Measurements from ENCODE around the gene OR2H1. TPM values are rescaled to one million over a fixed set of nuclear protein-coding genes. Genes with fewer than 3 reads are reported as not detected.
A peak's percentile ranks its signal among the peaks of the same experiment; 100 is the strongest.

The OR2H1 gene
- total RNA-seq (not detected), polyA plus RNA-seq (not detected)
- long read RNA-seq, donor 1: 0 reads
- long read RNA-seq, donor 2: 0 reads
- long read RNA-seq, donor 3: 0 reads
- long read RNA-seq, donor 4: 0 reads
- long read RNA-seq, donor 5: 0 reads
- long read RNA-seq, donor 6: 0 reads
- long read RNA-seq, donor 7: 0 reads
- long read RNA-seq, donor 8: 0 reads
- long read RNA-seq, donor 9: 0 reads
- long read RNA-seq, donor 10: 0 reads

DNA sequence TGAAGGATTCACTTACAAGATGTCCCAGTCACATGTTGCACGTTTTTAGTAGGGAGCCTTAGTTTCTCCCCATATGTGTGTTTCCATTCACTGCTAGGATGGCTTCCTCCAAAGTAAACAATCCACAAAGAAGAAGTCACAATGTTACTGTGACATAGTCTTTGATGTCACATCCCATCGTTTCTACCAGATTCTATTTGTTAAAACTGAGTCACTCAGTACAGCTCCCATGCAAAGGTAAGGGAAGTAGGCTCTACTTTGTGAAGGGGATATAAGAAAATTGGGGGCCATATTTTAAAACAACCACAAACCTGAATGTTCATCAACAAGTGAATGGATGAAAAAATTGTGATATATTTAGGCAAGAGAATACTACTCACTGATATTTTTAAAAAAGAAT lies at the start of gene OR2H1, which contains the start of gene OR11A1:
Gene OR2H1 (plus strand): TSS at position 185 of the 400 bp plus-strand sequence. CDS start 4,615 bp downstream, outside the sequence.
Gene OR11A1 (minus strand): TSS at position 101 of the 400 bp plus-strand sequence. CDS start 29,430 bp downstream, outside the sequence.
- Histone ChIP-seq H3K27ac (no peak within 1 kb of the TSS), H3K27me3 (peaks cover 0 to 9% (median 0%) of the 10 kb centered on the region in 3 donors), H3K9me3 (no peaks in the 10 kb centered on the region), H3K4me1 (no peaks in the 10 kb centered on the region), H3K4me3 (no peak within 1 kb of the TSS), H3K36me3 (no peaks in the 10 kb centered on the region)
- no peak for TF ChIP-seq EP300 (IDR thresholded peaks at IDR 0.05)
- TF ChIP-seq POLR2A (IDR thresholded peaks at IDR 0.05): no peak
- no peak for TF ChIP-seq POLR2AphosphoS5 (IDR thresholded peaks at IDR 0.05)
- intact Hi-C loops (cut with DNase I; ENCODE audit: low total_unique reads): no loop called here
- WGBS, 5 donors: 45 to 60% (median 49%) methylated on average over 2 of the region's 2 CpGs
- no peak for DNase-seq

DNA sequence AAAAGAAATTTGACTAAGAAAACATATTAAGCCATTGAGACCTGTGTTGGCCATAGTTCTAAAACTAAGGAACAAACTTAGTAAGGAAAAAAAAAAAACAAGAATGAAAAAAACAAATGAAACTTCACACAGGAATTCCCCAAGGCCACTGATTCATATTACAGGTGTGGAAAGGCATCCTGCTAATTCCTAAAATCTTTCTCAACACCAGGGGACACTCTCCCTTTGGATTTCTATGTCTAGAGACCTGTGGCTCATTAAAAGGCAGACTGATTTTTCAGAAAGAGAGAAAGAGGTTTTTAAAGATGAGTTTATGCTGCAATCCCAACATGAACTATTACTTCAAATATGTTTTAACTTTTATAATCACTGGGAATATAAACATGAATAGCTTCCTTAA lies 42.4 kb upstream of the OR2H1 start, which contains the start of gene OR12D1:
Gene OR12D1 (plus strand): TSS at position 341 of the 400 bp plus-strand sequence.
- Histone ChIP-seq H3K4me3 (no peak within 1 kb of the TSS), H3K27me3 (no peaks in the 10 kb centered on the region), H3K27ac (no peak within 1 kb of the TSS), H3K4me1 (no peaks in the 10 kb centered on the region), H3K36me3 (no peaks in the 10 kb centered on the region), H3K9me3 (peaks cover 0 to 8% (median 0%) of the 10 kb centered on the region in 4 donors)
- intact Hi-C loops (cut with DNase I; ENCODE audit: low total_unique reads): no loop called here
- TF ChIP-seq EP300 (IDR thresholded peaks at IDR 0.05): no peak
- TF ChIP-seq, protein P1, sequence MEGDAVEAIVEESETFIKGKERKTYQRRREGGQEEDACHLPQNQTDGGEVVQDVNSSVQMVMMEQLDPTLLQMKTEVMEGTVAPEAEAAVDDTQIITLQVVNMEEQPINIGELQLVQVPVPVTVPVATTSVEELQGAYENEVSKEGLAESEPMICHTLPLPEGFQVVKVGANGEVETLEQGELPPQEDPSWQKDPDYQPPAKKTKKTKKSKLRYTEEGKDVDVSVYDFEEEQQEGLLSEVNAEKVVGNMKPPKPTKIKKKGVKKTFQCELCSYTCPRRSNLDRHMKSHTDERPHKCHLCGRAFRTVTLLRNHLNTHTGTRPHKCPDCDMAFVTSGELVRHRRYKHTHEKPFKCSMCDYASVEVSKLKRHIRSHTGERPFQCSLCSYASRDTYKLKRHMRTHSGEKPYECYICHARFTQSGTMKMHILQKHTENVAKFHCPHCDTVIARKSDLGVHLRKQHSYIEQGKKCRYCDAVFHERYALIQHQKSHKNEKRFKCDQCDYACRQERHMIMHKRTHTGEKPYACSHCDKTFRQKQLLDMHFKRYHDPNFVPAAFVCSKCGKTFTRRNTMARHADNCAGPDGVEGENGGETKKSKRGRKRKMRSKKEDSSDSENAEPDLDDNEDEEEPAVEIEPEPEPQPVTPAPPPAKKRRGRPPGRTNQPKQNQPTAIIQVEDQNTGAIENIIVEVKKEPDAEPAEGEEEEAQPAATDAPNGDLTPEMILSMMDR (IDR thresholded peaks at IDR 0.05): no peak
- no peak for TF ChIP-seq POLR2AphosphoS5 (IDR thresholded peaks at IDR 0.05)
- no peak for TF ChIP-seq POLR2A (IDR thresholded peaks at IDR 0.05)
- DNase-seq: peak in 1 of 2 donors; percentile 3

DNA sequence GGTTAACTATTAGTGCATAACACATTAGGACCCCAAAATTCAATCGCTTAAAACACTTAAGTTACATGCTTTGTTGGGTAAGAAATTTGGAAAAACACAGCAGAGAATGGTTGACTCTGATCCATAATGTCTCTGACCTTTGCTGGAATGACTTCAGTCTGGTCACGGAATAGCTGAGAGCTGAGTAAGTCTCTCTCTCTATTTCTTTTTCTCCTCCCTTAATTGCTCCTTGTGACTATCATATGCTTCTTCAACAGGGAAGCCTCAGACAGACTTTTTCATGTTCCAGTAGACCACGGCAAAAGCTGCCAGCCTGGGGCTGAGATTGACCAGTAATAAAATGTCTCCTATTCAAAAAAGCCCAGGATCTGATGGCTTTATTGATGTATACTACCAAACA lies 37.4 kb upstream of the OR2H1 start:
- Histone ChIP-seq H3K27me3 (no peaks in the 10 kb centered on the region), H3K27ac (no peak overlapping the region), H3K4me1 (no peaks in the 10 kb centered on the region), H3K9me3 (peaks cover 0 to 6% (median 2%) of the 10 kb centered on the region in 4 donors), H3K4me3 (no peak overlapping the region), H3K36me3 (no peaks in the 10 kb centered on the region)
- intact Hi-C loops (cut with DNase I; ENCODE audit: low total_unique reads): no loop called here
- no peak for TF ChIP-seq EP300 (IDR thresholded peaks at IDR 0.05)
- TF ChIP-seq, protein P1 (IDR thresholded peaks at IDR 0.05): no peak
- TF ChIP-seq POLR2A (IDR thresholded peaks at IDR 0.05): no peak
- TF ChIP-seq POLR2AphosphoS5 (IDR thresholded peaks at IDR 0.05): no peak
- WGBS, 5 donors: 69 to 83% (median 78%) methylated on average over 3 of the region's 3 CpGs
- no peak for DNase-seq

DNA sequence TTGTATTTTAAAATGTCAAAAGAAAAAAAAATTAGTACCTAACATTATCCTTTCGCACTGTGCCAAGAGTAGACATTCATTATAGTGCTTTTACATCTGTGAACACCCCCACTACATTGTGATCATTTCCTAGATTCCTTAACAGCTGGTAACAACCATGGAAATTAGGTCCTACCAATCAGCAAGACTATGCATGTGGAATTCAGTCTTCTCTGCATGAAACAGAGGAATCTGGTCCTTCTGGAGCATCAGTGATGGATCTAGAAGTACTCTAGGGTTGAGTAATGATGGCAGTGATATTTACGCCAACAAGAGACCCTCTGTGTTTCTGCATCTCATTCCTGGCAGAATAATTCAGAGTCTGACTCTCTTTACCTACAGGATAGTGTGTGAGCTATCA lies 32.8 kb upstream of the OR2H1 start:
- Histone ChIP-seq H3K4me3 (no peak overlapping the region), H3K36me3 (no peaks in the 10 kb centered on the region), H3K27ac (no peak overlapping the region), H3K4me1 (no peaks in the 10 kb centered on the region), H3K27me3 (peaks cover 0 to 14% (median 0%) of the 10 kb centered on the region in 3 donors), H3K9me3 (peaks cover 0 to 9% (median 3%) of the 10 kb centered on the region in 4 donors)
- 84 to 96% (median 93%) methylated on average over 2 of the region's 2 CpGs for WGBS, 5 donors
- intact Hi-C loops (cut with DNase I; ENCODE audit: low total_unique reads): no loop called here
- DNase-seq: no peak
- TF ChIP-seq, protein P1 (IDR thresholded peaks at IDR 0.05): no peak
- no peak for TF ChIP-seq POLR2A (IDR thresholded peaks at IDR 0.05)
- TF ChIP-seq POLR2AphosphoS5 (IDR thresholded peaks at IDR 0.05): no peak
- no peak for TF ChIP-seq EP300 (IDR thresholded peaks at IDR 0.05)

DNA sequence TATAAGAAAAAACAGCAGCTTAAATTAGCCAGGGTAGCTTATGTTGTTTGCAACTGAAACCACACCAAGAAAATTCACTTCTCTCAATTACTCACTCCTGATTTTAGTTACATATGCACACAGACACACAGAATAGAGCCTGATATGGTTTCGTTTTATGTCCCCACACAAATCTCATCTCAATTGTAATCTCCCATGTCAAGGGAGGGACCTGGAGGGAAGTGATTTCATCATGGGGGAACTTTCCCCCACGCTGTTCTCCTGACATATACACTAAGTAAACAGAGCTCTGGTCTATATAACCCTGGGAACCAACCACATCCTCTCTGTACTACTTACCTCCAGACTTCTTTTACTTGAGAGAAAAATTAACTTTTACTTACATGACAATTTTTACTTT lies 32.4 kb upstream of the OR2H1 start:
- Histone ChIP-seq H3K4me3 (no peak overlapping the region), H3K27ac (no peak overlapping the region), H3K9me3 (peaks cover 0 to 9% (median 3%) of the 10 kb centered on the region in 4 donors), H3K4me1 (no peaks in the 10 kb centered on the region), H3K27me3 (peaks cover 0 to 14% (median 0%) of the 10 kb centered on the region in 3 donors), H3K36me3 (no peaks in the 10 kb centered on the region)
- no peak for TF ChIP-seq POLR2A (IDR thresholded peaks at IDR 0.05)
- TF ChIP-seq, protein P1 (IDR thresholded peaks at IDR 0.05): no peak
- no peak for TF ChIP-seq POLR2AphosphoS5 (IDR thresholded peaks at IDR 0.05)
- no peak for TF ChIP-seq EP300 (IDR thresholded peaks at IDR 0.05)
- intact Hi-C loops (cut with DNase I; ENCODE audit: low total_unique reads): no loop called here
- 25 to 35% (median 29%) methylated on average over 2 of the region's 2 CpGs for WGBS, 5 donors
- no peak for DNase-seq
